GM23338 (cell line): ENCODE measurements around the gene CCDC91. TPM values are rescaled to one million over a fixed set of nuclear protein-coding genes. Genes with fewer than 3 reads are reported as not detected.
"Not testable (repeated sequence)": the region's sequence is repeated elsewhere in the genome, so short reads cannot be mapped to it uniquely, and the experiment has no call there.

Source experiments
- ATAC-seq: fragments of 200-7000 bp; cut with Tn5 transposase; 3 replicates; pipeline ENCODE4 v1.9.1; 2020
- DNase-seq: peaks from one replicate; pipeline ENCODE4 v3.0.0-alpha.2; 2015; ENCODE audit warnings: low spot score
- H2AFZ ChIP-seq: fragments of 200-600 bp; sonication (generic); 2 replicates; pipeline ENCODE4 v1.8.0; 2016; ENCODE audit warnings: antibody characterized with exemption, mild to moderate bottlenecking, moderate library complexity
- H3F3A ChIP-seq: fragments of 200-600 bp; sonication (generic); replicated peaks from 2 replicates; pipeline ENCODE4 v1.8.0; 2017; ENCODE audit warnings: antibody characterized with exemption, mixed run types, low read depth
- H3K27ac ChIP-seq: fragments of 200-600 bp; sonication (generic); 2 replicates; pipeline ENCODE4 v1.6.1; 2016; ENCODE audit warnings: low read depth
- H3K27me3 ChIP-seq: fragments of 200-600 bp; sonication (generic); 2 replicates; pipeline ENCODE4 v1.8.0; 2016; ENCODE audit warnings: mild to moderate bottlenecking, mixed run types, moderate library complexity; ENCODE audit not compliant: insufficient read depth
- H3K36me3 ChIP-seq: fragments of 200-600 bp; sonication (generic); 2 replicates; pipeline ENCODE4 v1.8.0; 2016; ENCODE audit warnings: mild to moderate bottlenecking; ENCODE audit not compliant: insufficient read depth
- H3K4me1 ChIP-seq: fragments of 200-600 bp; sonication (generic); 2 replicates; pipeline ENCODE4 v1.8.0; 2016; ENCODE audit warnings: mild to moderate bottlenecking, moderate library complexity; ENCODE audit not compliant: insufficient read depth
- H3K4me2 ChIP-seq: fragments of 200-600 bp; sonication (generic); 2 replicates; pipeline ENCODE4 v1.7.1; 2017; ENCODE audit warnings: mixed run types
- H3K4me3 ChIP-seq: fragments of 200-600 bp; sonication (generic); 2 replicates; pipeline ENCODE4 v1.6.1; 2016; ENCODE audit warnings: mixed run types
- H3K79me2 ChIP-seq: fragments of 200-600 bp; sonication (generic); replicated peaks from 2 replicates; pipeline ENCODE4 v1.8.0; 2017; ENCODE audit warnings: mild to moderate bottlenecking; ENCODE audit not compliant: insufficient read depth
- H3K9me2 ChIP-seq: fragments of 200-600 bp; sonication (generic); 2 replicates; pipeline ENCODE4 v1.8.0; 2017; ENCODE audit not compliant: insufficient read depth
- H4K20me1 ChIP-seq: fragments of 200-600 bp; sonication (generic); replicated peaks from 2 replicates; pipeline ENCODE4 v1.8.0; 2017; ENCODE audit warnings: mild to moderate bottlenecking; ENCODE audit not compliant: insufficient read depth
- H3K27ac Mint-ChIP-seq: 2 replicates; pipeline ENCODE4 v1.8.0; 2020; ENCODE audit warnings: inconsistent platforms, mild to moderate bottlenecking, moderate library complexity, mixed read lengths
- H3K27me3 Mint-ChIP-seq: 3 replicates; pipeline ENCODE4 v1.8.0; 2022; ENCODE audit warnings: low read depth, mild to moderate bottlenecking, moderate library complexity, mixed read lengths, inconsistent platforms; ENCODE audit not compliant: insufficient read depth, poor library complexity
- H3K36me3 Mint-ChIP-seq: 3 replicates; pipeline ENCODE4 v1.8.0; 2021; ENCODE audit warnings: low read depth, mild to moderate bottlenecking, inconsistent platforms, moderate library complexity, mixed read lengths
- H3K4me1 Mint-ChIP-seq: 3 replicates; pipeline ENCODE4 v1.8.0; 2020; ENCODE audit warnings: mild to moderate bottlenecking, inconsistent platforms, mixed read lengths
- H3K4me3 Mint-ChIP-seq: 3 replicates; pipeline ENCODE4 v1.8.0; 2021; ENCODE audit warnings: moderate library complexity, mild to moderate bottlenecking, inconsistent platforms, mixed read lengths
- H3K9me3 Mint-ChIP-seq: 3 replicates; pipeline ENCODE4 v1.8.0; 2020; ENCODE audit warnings: moderate library complexity, mild to moderate bottlenecking, inconsistent platforms, mixed read lengths
- CREB1 ChIP-seq: fragments of 250-450 bp; sonication (Bioruptor Pico); IDR thresholded peaks from 2 replicates; pipeline ENCODE4 v1.5.0; 2020; ENCODE audit warnings: low read depth, mild to moderate bottlenecking, moderate library complexity
- EZH2 ChIP-seq: fragments of 200-600 bp; sonication (generic); IDR thresholded peaks from one replicate; pipeline ENCODE4 v1.8.0; 2017; ENCODE audit warnings: antibody characterized with exemption, mild to moderate bottlenecking, low read depth; ENCODE audit not compliant: unreplicated experiment
- EZH2phosphoT487 ChIP-seq: fragments of 200-600 bp; sonication (generic); IDR thresholded peaks from one replicate; pipeline ENCODE4 v1.8.1; 2018; ENCODE audit warnings: antibody characterized with exemption; ENCODE audit not compliant: unreplicated experiment
- POLR2AphosphoS5 ChIP-seq: IDR thresholded peaks from 2 replicates; pipeline ENCODE4 v1.6.1; 2016; ENCODE audit warnings: antibody characterized with exemption, low read depth
- STAT1 ChIP-seq: IDR thresholded peaks from one replicate; pipeline ENCODE4 v1.6.1; 2016; ENCODE audit warnings: antibody characterized with exemption; ENCODE audit not compliant: unreplicated experiment
- ZNF331 ChIP-seq: fragments of 250-450 bp; sonication (Bioruptor Pico); IDR thresholded peaks from 2 replicates; pipeline ENCODE4 v1.5.0; 2020; ENCODE audit warnings: low read depth, mild to moderate bottlenecking, moderate library complexity
- polyA plus RNA-seq: library from polyadenylated mRNA; unstranded; fragments of >200 nt; fragmentation: Nextera tagmentation; extraction: Ambion mirVana; gene quantifications from 2 replicates; pipeline ENCODE4 v1.2.1, GENCODE V29; 2016
- total RNA-seq: library from RNA; depleted of rRNA; stranded (reverse); fragments of >200 nt; shearing (Covaris generic); gene quantifications from 2 replicates; pipeline ENCODE4 v1.2.3, GENCODE V29; 2014
- TF ChIP-seq, protein P1 (sequence below), 2 experiments: fragments of 200-600 bp in 1 of 2; sonication (generic) in 1 of 2; conservative IDR thresholded peaks; 2 replicates each; pipeline versions ENCODE4 v1.5.1 to v1.6.1; 2016 to 2017; ENCODE audit warnings: antibody characterized with exemption in 2 of 2, low read depth in 2 of 2, mild to moderate bottlenecking in 2 of 2, moderate library complexity in 1 of 2
- TF ChIP-seq, protein P2 (sequence below): fragments of 250-450 bp; sonication (Bioruptor Pico); IDR thresholded peaks from 2 replicates; pipeline ENCODE4 v1.5.0; 2020; ENCODE audit warnings: mild to moderate bottlenecking, moderate library complexity
- TF ChIP-seq, protein P3 (sequence below): IDR thresholded peaks from 2 replicates; pipeline ENCODE4 v1.6.1; 2016; ENCODE audit warnings: antibody characterized with exemption

The CCDC91 gene
- total and polyA plus RNA-seq, 2 experiments from 2014 or later: 24.7 to 48.7 TPM

DNA sequence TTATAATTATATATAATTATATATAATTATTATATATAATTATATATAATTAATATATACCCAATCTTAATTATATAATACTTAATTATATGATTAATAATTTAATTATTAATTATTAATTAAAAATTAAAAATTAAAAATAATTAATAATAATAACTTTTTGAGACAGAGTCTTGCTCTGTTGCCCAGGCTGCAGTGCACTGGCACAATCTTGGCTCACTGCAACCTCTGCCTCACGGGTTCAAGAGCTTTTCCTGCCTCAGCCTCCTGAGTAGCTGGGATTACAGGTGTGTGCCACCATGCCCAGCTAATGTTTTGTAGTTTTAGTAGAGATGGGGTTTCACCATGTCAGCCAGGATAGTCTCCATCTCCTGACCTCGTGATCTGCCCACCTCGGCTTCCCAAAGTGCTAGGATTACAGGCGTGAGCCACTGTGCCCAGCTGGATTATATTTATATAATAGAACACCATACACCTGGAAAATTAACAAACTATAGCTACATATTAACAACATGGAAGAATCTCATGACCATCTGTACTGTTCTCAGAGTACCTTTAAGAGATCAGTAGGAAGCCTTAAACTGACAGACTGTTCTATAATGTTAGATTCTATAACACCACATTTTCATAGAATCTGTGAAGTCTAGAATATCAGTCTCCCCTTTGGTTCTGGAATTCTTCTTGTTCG, 77.8 kb downstream of the CCDC91 start:
- not testable (repeated sequence) for H3K27ac Mint-ChIP-seq, H2AFZ ChIP-seq, H3K4me2 ChIP-seq, H3K4me3 Mint-ChIP-seq, H3K79me2 ChIP-seq, ATAC-seq, H3F3A ChIP-seq, H3K4me3 ChIP-seq, H3K27ac ChIP-seq, H3K4me1 Mint-ChIP-seq, DNase-seq, H3K27me3 ChIP-seq, H3K27me3 Mint-ChIP-seq, H4K20me1 ChIP-seq, H3K4me1 ChIP-seq
- Histone ChIP-seq H3K36me3 (peaks cover 14% of the 10 kb centered on the region; the same call in 1 of the 2 replicates), H3K9me2 (peaks cover 10% of the 10 kb centered on the region; the same call in 1 of the 2 replicates)
- Mint-ChIP-seq H3K9me3 (peaks cover 13% of the 10 kb centered on the region; the same call in 2 of the 3 replicates), H3K36me3 (peaks cover 22% of the 10 kb centered on the region; the same call in 2 of the 3 replicates)

DNA sequence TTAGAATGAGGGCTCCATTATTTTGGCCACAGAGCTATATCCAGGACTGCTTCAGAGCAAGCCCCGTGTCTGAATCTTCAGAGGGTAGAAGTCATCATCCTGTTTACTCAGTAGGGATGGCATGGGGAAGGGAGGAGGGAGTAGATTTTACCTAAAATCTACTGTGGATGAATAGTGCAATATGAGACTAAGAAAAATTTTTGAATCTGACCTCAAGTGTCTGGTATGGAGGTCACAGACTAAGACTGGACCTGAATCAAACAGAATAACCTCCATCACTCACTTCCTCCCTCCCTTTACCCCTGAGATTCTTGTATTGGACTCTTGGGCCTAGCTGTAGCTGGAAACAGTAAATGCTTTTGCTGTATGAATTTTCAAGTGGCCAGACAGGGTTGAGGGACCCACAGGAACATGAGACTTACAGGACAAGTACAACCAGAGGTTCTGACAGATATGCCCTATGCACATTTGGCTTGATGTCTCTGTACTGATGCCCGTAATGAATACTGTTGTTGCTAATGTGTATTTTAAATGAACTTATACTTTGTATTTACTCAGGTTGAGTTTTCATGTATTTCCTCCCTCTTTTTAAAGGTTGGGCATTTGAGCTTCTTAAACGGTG, 78.5 kb downstream of the CCDC91 start:
- Mint-ChIP-seq H3K36me3 (peaks cover 22% of the 10 kb centered on the region; the same call in 2 of the 3 replicates), H3K4me1 (no peaks in the 10 kb centered on the region), H3K4me3 (no peak overlapping the region), H3K9me3 (peaks cover 13% of the 10 kb centered on the region; the same call in 2 of the 3 replicates), H3K27ac (no peak overlapping the region), H3K27me3 (no peaks in the 10 kb centered on the region)
- Histone ChIP-seq H3K4me2 (no peak overlapping the region), H3K27me3 (no peaks in the 10 kb centered on the region), H3K9me2 (peaks cover 10% of the 10 kb centered on the region; the same call in 1 of the 2 replicates), H3K4me1 (no peaks in the 10 kb centered on the region), H3F3A (no peaks in the 10 kb centered on the region), H3K4me3 (no peak overlapping the region), H4K20me1 (0 out of 2 replicates have a peak, but pooled peaks cover 2% of the 10 kb centered on the region), H3K79me2 (peaks cover 8% of the 10 kb centered on the region; the same call in 1 of the 2 replicates), H3K27ac (no peak overlapping the region), H2AFZ (no peak overlapping the region), H3K36me3 (peaks cover 14% of the 10 kb centered on the region; the same call in 1 of the 2 replicates)
- DNase-seq (no peak), ATAC-seq (no peak)
- TF ChIP-seq STAT1 (no peak), ZNF331 (CRISPR knock-in tag) (no peak), EZH2 (no peak), POLR2AphosphoS5 (no peak), CREB1 (no peak), EZH2phosphoT487 (no peak)
- TF ChIP-seq, protein P1, sequence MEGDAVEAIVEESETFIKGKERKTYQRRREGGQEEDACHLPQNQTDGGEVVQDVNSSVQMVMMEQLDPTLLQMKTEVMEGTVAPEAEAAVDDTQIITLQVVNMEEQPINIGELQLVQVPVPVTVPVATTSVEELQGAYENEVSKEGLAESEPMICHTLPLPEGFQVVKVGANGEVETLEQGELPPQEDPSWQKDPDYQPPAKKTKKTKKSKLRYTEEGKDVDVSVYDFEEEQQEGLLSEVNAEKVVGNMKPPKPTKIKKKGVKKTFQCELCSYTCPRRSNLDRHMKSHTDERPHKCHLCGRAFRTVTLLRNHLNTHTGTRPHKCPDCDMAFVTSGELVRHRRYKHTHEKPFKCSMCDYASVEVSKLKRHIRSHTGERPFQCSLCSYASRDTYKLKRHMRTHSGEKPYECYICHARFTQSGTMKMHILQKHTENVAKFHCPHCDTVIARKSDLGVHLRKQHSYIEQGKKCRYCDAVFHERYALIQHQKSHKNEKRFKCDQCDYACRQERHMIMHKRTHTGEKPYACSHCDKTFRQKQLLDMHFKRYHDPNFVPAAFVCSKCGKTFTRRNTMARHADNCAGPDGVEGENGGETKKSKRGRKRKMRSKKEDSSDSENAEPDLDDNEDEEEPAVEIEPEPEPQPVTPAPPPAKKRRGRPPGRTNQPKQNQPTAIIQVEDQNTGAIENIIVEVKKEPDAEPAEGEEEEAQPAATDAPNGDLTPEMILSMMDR (conservative IDR thresholded peaks at IDR 0.05; ENCODE audit: low read depth in 2 of 2): no peak
- TF ChIP-seq, protein P2, sequence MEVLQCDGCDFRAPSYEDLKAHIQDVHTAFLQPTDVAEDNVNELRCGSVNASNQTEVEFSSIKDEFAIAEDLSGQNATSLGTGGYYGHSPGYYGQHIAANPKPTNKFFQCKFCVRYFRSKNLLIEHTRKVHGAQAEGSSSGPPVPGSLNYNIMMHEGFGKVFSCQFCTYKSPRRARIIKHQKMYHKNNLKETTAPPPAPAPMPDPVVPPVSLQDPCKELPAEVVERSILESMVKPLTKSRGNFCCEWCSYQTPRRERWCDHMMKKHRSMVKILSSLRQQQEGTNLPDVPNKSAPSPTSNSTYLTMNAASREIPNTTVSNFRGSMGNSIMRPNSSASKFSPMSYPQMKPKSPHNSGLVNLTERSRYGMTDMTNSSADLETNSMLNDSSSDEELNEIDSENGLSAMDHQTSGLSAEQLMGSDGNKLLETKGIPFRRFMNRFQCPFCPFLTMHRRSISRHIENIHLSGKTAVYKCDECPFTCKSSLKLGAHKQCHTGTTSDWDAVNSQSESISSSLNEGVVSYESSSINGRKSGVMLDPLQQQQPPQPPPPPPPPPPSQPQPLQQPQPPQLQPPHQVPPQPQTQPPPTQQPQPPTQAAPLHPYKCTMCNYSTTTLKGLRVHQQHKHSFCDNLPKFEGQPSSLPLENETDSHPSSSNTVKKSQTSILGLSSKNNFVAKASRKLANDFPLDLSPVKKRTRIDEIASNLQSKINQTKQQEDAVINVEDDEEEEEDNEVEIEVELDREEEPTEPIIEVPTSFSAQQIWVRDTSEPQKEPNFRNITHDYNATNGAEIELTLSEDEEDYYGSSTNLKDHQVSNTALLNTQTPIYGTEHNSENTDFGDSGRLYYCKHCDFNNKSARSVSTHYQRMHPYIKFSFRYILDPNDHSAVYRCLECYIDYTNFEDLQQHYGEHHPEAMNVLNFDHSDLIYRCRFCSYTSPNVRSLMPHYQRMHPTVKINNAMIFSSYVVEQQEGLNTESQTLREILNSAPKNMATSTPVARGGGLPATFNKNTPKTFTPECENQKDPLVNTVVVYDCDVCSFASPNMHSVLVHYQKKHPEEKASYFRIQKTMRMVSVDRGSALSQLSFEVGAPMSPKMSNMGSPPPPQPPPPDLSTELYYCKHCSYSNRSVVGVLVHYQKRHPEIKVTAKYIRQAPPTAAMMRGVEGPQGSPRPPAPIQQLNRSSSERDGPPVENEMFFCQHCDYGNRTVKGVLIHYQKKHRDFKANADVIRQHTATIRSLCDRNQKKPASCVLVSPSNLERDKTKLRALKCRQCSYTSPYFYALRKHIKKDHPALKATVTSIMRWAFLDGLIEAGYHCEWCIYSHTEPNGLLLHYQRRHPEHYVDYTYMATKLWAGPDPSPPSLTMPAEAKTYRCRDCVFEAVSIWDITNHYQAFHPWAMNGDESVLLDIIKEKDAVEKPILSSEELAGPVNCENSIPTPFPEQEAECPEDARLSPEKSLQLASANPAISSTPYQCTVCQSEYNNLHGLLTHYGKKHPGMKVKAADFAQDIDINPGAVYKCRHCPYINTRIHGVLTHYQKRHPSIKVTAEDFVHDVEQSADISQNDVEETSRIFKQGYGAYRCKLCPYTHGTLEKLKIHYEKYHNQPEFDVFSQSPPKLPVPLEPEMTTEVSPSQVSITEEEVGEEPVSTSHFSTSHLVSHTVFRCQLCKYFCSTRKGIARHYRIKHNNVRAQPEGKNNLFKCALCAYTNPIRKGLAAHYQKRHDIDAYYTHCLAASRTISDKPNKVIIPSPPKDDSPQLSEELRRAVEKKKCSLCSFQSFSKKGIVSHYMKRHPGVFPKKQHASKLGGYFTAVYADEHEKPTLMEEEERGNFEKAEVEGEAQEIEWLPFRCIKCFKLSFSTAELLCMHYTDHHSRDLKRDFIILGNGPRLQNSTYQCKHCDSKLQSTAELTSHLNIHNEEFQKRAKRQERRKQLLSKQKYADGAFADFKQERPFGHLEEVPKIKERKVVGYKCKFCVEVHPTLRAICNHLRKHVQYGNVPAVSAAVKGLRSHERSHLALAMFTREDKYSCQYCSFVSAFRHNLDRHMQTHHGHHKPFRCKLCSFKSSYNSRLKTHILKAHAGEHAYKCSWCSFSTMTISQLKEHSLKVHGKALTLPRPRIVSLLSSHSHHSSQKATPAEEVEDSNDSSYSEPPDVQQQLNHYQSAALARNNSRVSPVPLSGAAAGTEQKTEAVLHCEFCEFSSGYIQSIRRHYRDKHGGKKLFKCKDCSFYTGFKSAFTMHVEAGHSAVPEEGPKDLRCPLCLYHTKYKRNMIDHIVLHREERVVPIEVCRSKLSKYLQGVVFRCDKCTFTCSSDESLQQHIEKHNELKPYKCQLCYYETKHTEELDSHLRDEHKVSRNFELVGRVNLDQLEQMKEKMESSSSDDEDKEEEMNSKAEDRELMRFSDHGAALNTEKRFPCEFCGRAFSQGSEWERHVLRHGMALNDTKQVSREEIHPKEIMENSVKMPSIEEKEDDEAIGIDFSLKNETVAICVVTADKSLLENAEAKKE (CRISPR knock-in tag): no peak
- TF ChIP-seq, protein P3, sequence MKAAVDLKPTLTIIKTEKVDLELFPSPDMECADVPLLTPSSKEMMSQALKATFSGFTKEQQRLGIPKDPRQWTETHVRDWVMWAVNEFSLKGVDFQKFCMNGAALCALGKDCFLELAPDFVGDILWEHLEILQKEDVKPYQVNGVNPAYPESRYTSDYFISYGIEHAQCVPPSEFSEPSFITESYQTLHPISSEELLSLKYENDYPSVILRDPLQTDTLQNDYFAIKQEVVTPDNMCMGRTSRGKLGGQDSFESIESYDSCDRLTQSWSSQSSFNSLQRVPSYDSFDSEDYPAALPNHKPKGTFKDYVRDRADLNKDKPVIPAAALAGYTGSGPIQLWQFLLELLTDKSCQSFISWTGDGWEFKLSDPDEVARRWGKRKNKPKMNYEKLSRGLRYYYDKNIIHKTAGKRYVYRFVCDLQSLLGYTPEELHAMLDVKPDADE: no peak
